GM21619 (cell line): ENCODE results near the gene FCRLB.
"Not testable (repeated sequence)": the region's sequence is repeated elsewhere in the genome, so short reads cannot be mapped to it uniquely, and the experiment has no call there.

ENCODE experiments used
- ATAC-seq: cut with Tn5 transposase; IDR thresholded peaks from one replicate; pipeline ENCODE4 v1.9.1; 2021; ENCODE audit not compliant: unreplicated experiment

Gene FCRLB

GRCh38 chr1:161720956-161721737, at the start of gene FCRLB:
TSS of gene FCRLB (plus strand) at chr1:161721544. CDS start at chr1:161722673, 1,129 bp downstream.
- no peak for ATAC-seq

GRCh38 chr1:161673437-161673836, 47.9 kb upstream of the FCRLB start:
- not testable (repeated sequence) for ATAC-seq

- not testable (repeated sequence) for ATAC-seq
These were observed 46.9 kb upstream of the FCRLB start for GRCh38 chr1:161674447-161674846.

GRCh38 chr1:161674908-161675307, 46.4 kb upstream of the FCRLB start:
- not testable (repeated sequence) for ATAC-seq

- no peak for ATAC-seq
These were observed 44.9 kb upstream of the FCRLB start for GRCh38 chr1:161676441-161676840.

- no peak for ATAC-seq
These were observed 44.2 kb upstream of the FCRLB start for GRCh38 chr1:161676958-161677689.

- ATAC-seq = no peak
These were observed 42.8 kb upstream of the FCRLB start for GRCh38 chr1:161678500-161678899.

GRCh38 chr1:161681879-161682278, 39.5 kb upstream of the FCRLB start:
- ATAC-seq = no peak

- no peak for ATAC-seq
These were observed 32.4 kb upstream of the FCRLB start for GRCh38 chr1:161688946-161689345.

GRCh38 chr1:161691846-161692245, 29.5 kb upstream of the FCRLB start:
- no peak for ATAC-seq

- not testable (repeated sequence) for ATAC-seq
These were observed 28.2 kb upstream of the FCRLB start for GRCh38 chr1:161693020-161693712.

- not testable (repeated sequence) for ATAC-seq
These were observed 23.0 kb upstream of the FCRLB start for GRCh38 chr1:161698302-161698701.

- no peak for ATAC-seq
These were observed 19.1 kb upstream of the FCRLB start for GRCh38 chr1:161702250-161702649.

GRCh38 chr1:161705537-161705936, 15.8 kb upstream of the FCRLB start:
- no peak for ATAC-seq

GRCh38 chr1:161706113-161706481, 15.2 kb upstream of the FCRLB start:
- no peak for ATAC-seq

GRCh38 chr1:161706482-161707347, 14.6 kb upstream of the FCRLB start, which contains the start of gene FCRLA:
TSS of gene FCRLA (plus strand) at chr1:161707229. CDS start at chr1:161707265, 36 bp downstream.
- peak; percentile 62 for ATAC-seq

- no peak for ATAC-seq
These were observed 13.8 kb upstream of the FCRLB start for GRCh38 chr1:161707503-161707902.

- no peak for ATAC-seq
These were observed 12.0 kb upstream of the FCRLB start for GRCh38 chr1:161709373-161709772.

GRCh38 chr1:161710560-161710959, 10.8 kb upstream of the FCRLB start:
- ATAC-seq = no peak

GRCh38 chr1:161718559-161719324, 2.6 kb upstream of the FCRLB start:
- ATAC-seq = peak; percentile 43
